H9 (cell line): ENCODE results near the gene SC5D. TPM values are rescaled to one million over a fixed set of nuclear protein-coding genes. Genes with fewer than 3 reads are reported as not detected.

Experiments used
- DNase-seq: peaks from one replicate; pipeline ENCODE4 v3.0.0-alpha.2; 2017
- H2AFZ ChIP-seq: one replicate; pipeline ENCODE4 v1.6.1; 2013; ENCODE audit warnings: mild to moderate bottlenecking, low read length, control low read depth, moderate library complexity
- H2AK5ac ChIP-seq: 2 replicates; pipeline ENCODE4 v1.6.1; 2013; ENCODE audit warnings: low read length, control low read depth, mixed read lengths; ENCODE audit not compliant: insufficient read length
- H2BK120ac ChIP-seq: one replicate; pipeline ENCODE4 v1.6.1; 2013; ENCODE audit warnings: low read depth, mild to moderate bottlenecking, low read length, control low read depth, inconsistent platforms; ENCODE audit not compliant: poor library complexity, severe bottlenecking
- H2BK12ac ChIP-seq: 2 replicates; pipeline ENCODE4 v1.6.1; 2013; ENCODE audit warnings: low read length, control low read depth, mixed read lengths, low read depth; ENCODE audit not compliant: insufficient read length
- H2BK15ac ChIP-seq: 2 replicates; pipeline ENCODE4 v1.6.1; 2013; ENCODE audit warnings: low read depth, low read length, control low read depth
- H2BK20ac ChIP-seq: one replicate; pipeline ENCODE4 v1.6.1; 2013; ENCODE audit warnings: low read depth, mild to moderate bottlenecking, low read length, control low read depth, inconsistent platforms; ENCODE audit not compliant: poor library complexity, severe bottlenecking
- H2BK5ac ChIP-seq: 2 replicates; pipeline ENCODE4 v1.6.1; 2013; ENCODE audit warnings: low read length, control low read depth, mixed read lengths; ENCODE audit not compliant: insufficient read length
- H3K14ac ChIP-seq: 2 replicates; pipeline ENCODE4 v1.6.1; 2013; ENCODE audit warnings: low read length, control low read depth; ENCODE audit not compliant: insufficient read depth
- H3K18ac ChIP-seq: 2 replicates; pipeline ENCODE4 v1.6.1; 2013; ENCODE audit warnings: low read depth, mild to moderate bottlenecking, mixed read lengths, low read length, control low read depth; ENCODE audit not compliant: insufficient read length
- H3K23ac ChIP-seq: 2 replicates; pipeline ENCODE4 v1.6.1; 2013; ENCODE audit warnings: low read length, control low read depth, mixed read lengths, low read depth; ENCODE audit not compliant: insufficient read length
- H3K23me2 ChIP-seq: 2 replicates; pipeline ENCODE4 v1.6.1; 2013; ENCODE audit warnings: low read depth, mild to moderate bottlenecking, mixed read lengths, low read length, control low read depth; ENCODE audit not compliant: insufficient read length, poor library complexity, severe bottlenecking
- H3K27ac ChIP-seq: 2 replicates; pipeline ENCODE4 v1.5.1; 2013; ENCODE audit warnings: low read length, control low read depth, mixed read lengths, low read depth; ENCODE audit not compliant: insufficient read length
- H3K27me3 ChIP-seq: 2 replicates; pipeline ENCODE4 v1.6.1; 2013; ENCODE audit warnings: low read length, control low read depth, inconsistent platforms; ENCODE audit not compliant: insufficient read depth
- H3K4ac ChIP-seq: 2 replicates; pipeline ENCODE4 v1.6.1; 2013; ENCODE audit warnings: low read depth, mild to moderate bottlenecking, control low read depth, inconsistent platforms, low read length, moderate library complexity
- H3K4me1 ChIP-seq: 2 replicates; pipeline ENCODE4 v1.6.1; 2013; ENCODE audit warnings: low read length, control low read depth, inconsistent platforms; ENCODE audit not compliant: insufficient read depth
- H3K4me2 ChIP-seq: 2 replicates; pipeline ENCODE4 v1.6.1; 2013; ENCODE audit warnings: low read length, control low read depth, mixed read lengths; ENCODE audit not compliant: insufficient read length, insufficient read depth
- H3K56ac ChIP-seq: 2 replicates; pipeline ENCODE4 v1.6.1; 2013; ENCODE audit warnings: low read depth, mild to moderate bottlenecking, mixed read lengths, low read length, control low read depth; ENCODE audit not compliant: insufficient read length
- H3K79me1 ChIP-seq: 2 replicates; pipeline ENCODE4 v1.6.1; 2013; ENCODE audit warnings: low read depth, mild to moderate bottlenecking, moderate library complexity, low read length, control low read depth, inconsistent platforms; ENCODE audit not compliant: insufficient read depth, poor library complexity, severe bottlenecking
- H3K79me2 ChIP-seq: 2 replicates; pipeline ENCODE4 v1.6.1; 2013; ENCODE audit warnings: low read length, control low read depth, inconsistent platforms; ENCODE audit not compliant: insufficient read depth
- H3K9ac ChIP-seq: 2 replicates; pipeline ENCODE4 v1.6.1; 2013; ENCODE audit warnings: low read length, control low read depth, mixed read lengths; ENCODE audit not compliant: insufficient read length; ENCODE audit errors: extremely low read depth
- H3K9me3 ChIP-seq: one replicate; pipeline ENCODE4 v1.6.1; 2013; ENCODE audit warnings: low read depth, low read length, inconsistent platforms; ENCODE audit not compliant: control insufficient read depth
- H3T11ph ChIP-seq: one replicate; pipeline ENCODE4 v1.6.1; 2013; ENCODE audit warnings: mild to moderate bottlenecking, low read length, control low read depth, inconsistent platforms
- H4K20me1 ChIP-seq: one replicate; pipeline ENCODE4 v1.6.1; 2013; ENCODE audit not compliant: control insufficient read depth, insufficient read length, insufficient read depth
- H4K5ac ChIP-seq: 2 replicates; pipeline ENCODE4 v1.6.1; 2013; ENCODE audit warnings: low read depth, mild to moderate bottlenecking, mixed read lengths, low read length, control low read depth; ENCODE audit not compliant: insufficient read length
- H4K8ac ChIP-seq: replicated peaks from 2 replicates; pipeline ENCODE4 v1.6.1; 2013; ENCODE audit warnings: low read length, control low read depth, mixed read lengths, low read depth; ENCODE audit not compliant: insufficient read length
- H4K91ac ChIP-seq: 2 replicates; pipeline ENCODE4 v1.6.1; 2013; ENCODE audit warnings: low read depth, mild to moderate bottlenecking, moderate library complexity, mixed read lengths, low read length, control low read depth; ENCODE audit not compliant: insufficient read length
- H3K27ac Mint-ChIP-seq, 3 experiments: 2 replicates in 2 of 3; 3 replicates in 1 of 3; pipeline ENCODE4 v1.8.0; 2020 to 2021; ENCODE audit warnings: mixed read lengths in 3 of 3, mild to moderate bottlenecking in 1 of 3, moderate library complexity in 1 of 3
- H3K27me3 Mint-ChIP-seq: 2 replicates; pipeline ENCODE4 v1.8.0; 2021; ENCODE audit warnings: low read depth, mild to moderate bottlenecking, moderate library complexity, mixed read lengths
- H3K36me3 Mint-ChIP-seq, 3 experiments: 2 replicates in 2 of 3; 3 replicates in 1 of 3; pipeline ENCODE4 v1.8.0; 2020 to 2021; ENCODE audit warnings: low read depth in 3 of 3, mixed read lengths in 3 of 3; ENCODE audit not compliant: insufficient read depth in 1 of 3
- H3K4me1 Mint-ChIP-seq, 2 experiments: 2 replicates each; pipeline ENCODE4 v1.8.0; 2020; ENCODE audit warnings: mixed read lengths in 2 of 2
- H3K4me3 Mint-ChIP-seq, 2 experiments: 2 replicates in 1 of 2; 3 replicates in 1 of 2; pipeline ENCODE4 v1.8.0; 2020 to 2021; ENCODE audit warnings: mild to moderate bottlenecking in 2 of 2, mixed read lengths in 2 of 2, moderate library complexity in 1 of 2
- H3K9me3 Mint-ChIP-seq, 2 experiments: 2 replicates in 1 of 2; 3 replicates in 1 of 2; pipeline ENCODE4 v1.8.0; 2020; ENCODE audit warnings: mild to moderate bottlenecking in 2 of 2, mixed read lengths in 2 of 2, moderate library complexity in 1 of 2
- WGBS: extraction: QIAGEN DNeasy Blood & Tissue Kit; methylation state at CpG from one replicate; pipeline ENCODE4 v1.1.7; 2013; ENCODE audit warnings: missing lambda C conversion rate, low lambda C conversion rate, mixed read lengths; ENCODE audit not compliant: insufficient read length; ENCODE audit errors: extremely low coverage; 5-methylcytosine and 5-hydroxymethylcytosine counted together
- total RNA-seq: library from RNA; stranded (reverse); gene quantifications from 2 replicates; pipeline ENCODE4 v1.2.1, GENCODE V29; 2021
- TF ChIP-seq, protein P1 (sequence below): fragments of 200-600 bp; sonication (generic); conservative IDR thresholded peaks from 3 replicates; pipeline ENCODE4 v1.8.0; 2021; ENCODE audit warnings: antibody characterized with exemption, mild to moderate bottlenecking

The SC5D gene
- total RNA-seq, 1 experiment from 2014 or later: 92.0 TPM

DNA sequence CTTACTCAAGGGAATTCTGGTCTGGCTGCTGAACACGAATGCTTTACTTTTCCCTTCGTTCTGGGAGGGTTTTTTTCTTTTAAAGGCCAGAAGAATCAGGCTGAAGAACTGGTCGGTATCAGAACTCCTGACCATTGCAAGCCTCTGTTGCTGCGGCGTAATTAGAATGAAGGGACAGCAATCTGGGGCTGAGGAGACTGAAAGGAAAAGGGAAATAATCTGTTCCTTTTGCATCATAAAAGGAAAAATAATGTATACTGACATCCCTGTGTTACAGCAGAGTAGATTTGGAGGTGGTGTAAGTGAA, 670 bp downstream of the SC5D start:
- H4K8ac ChIP-seq: no peak overlapping the region
- Mint-ChIP-seq H3K36me3 (peaks cover 0 to 14% (median 9%) of the 10 kb centered on the region in 3 experiments; a peak in 5 of 7 replicates), H3K27ac (peak overlapping the region; percentile 85 to 96 (median 96)), H3K27me3 (no peaks in the 10 kb centered on the region; the same call in 1 of the 2 replicates), H3K4me3 (peak overlapping the region; percentile 87 to 96), H3K4me1 (peaks cover 45 to 52% of the 10 kb centered on the region in 2 experiments), H3K9me3 (peaks cover 0 to 3% of the 10 kb centered on the region in 2 experiments; a peak in 2 of 5 replicates)
- no peak overlapping the region for H3T11ph ChIP-seq
- DNase-seq: no peak
- no peak overlapping the region for H3K56ac ChIP-seq
- H3K4me1 ChIP-seq: peaks cover 8% of the 10 kb centered on the region; the same call in 1 of the 2 replicates
- H3K79me1 ChIP-seq: no peaks in the 10 kb centered on the region
- H4K91ac ChIP-seq: no peak overlapping the region
- peaks cover 45% of the 10 kb centered on the region; the same call in 1 of the 2 replicates for H3K79me2 ChIP-seq
- H2BK20ac ChIP-seq: no peak overlapping the region
- H3K9ac ChIP-seq: peak overlapping the region; percentile 76
- no peak overlapping the region for H2BK120ac ChIP-seq
- no peak overlapping the region for H3K14ac ChIP-seq
- no peak overlapping the region for H3K23ac ChIP-seq
- H3K4ac ChIP-seq: no peak overlapping the region
- no peak overlapping the region for H2AK5ac ChIP-seq
- H3K27me3 ChIP-seq: no peaks in the 10 kb centered on the region
- no peak overlapping the region for H2BK5ac ChIP-seq
- no peak overlapping the region for H2AFZ ChIP-seq
- TF ChIP-seq, protein P1, sequence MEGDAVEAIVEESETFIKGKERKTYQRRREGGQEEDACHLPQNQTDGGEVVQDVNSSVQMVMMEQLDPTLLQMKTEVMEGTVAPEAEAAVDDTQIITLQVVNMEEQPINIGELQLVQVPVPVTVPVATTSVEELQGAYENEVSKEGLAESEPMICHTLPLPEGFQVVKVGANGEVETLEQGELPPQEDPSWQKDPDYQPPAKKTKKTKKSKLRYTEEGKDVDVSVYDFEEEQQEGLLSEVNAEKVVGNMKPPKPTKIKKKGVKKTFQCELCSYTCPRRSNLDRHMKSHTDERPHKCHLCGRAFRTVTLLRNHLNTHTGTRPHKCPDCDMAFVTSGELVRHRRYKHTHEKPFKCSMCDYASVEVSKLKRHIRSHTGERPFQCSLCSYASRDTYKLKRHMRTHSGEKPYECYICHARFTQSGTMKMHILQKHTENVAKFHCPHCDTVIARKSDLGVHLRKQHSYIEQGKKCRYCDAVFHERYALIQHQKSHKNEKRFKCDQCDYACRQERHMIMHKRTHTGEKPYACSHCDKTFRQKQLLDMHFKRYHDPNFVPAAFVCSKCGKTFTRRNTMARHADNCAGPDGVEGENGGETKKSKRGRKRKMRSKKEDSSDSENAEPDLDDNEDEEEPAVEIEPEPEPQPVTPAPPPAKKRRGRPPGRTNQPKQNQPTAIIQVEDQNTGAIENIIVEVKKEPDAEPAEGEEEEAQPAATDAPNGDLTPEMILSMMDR: no peak
- no peaks in the 10 kb centered on the region for H3K9me3 ChIP-seq
- H3K27ac ChIP-seq: no peak overlapping the region
- no peak overlapping the region for H4K5ac ChIP-seq
- H3K23me2 ChIP-seq: peaks cover 5% of the 10 kb centered on the region
- no peak overlapping the region for H2BK15ac ChIP-seq
- H2BK12ac ChIP-seq: no peak overlapping the region
- WGBS: no CpG with 5 or more reads among the region's 5 CpGs
- H3K18ac ChIP-seq: no peak overlapping the region
- H3K4me2 ChIP-seq: peak overlapping the region; percentile 84
- no peaks in the 10 kb centered on the region for H4K20me1 ChIP-seq
